Skeletal muscle satellite cell (primary cell): ENCODE data around the gene HTD2.

Source experiments
- H3K27me3 ChIP-seq: 2 replicates; pipeline ENCODE4 v1.7.0; 2013; ENCODE audit warnings: low read length; ENCODE audit not compliant: control insufficient read depth, insufficient read depth
- H3K36me3 ChIP-seq: 2 replicates; pipeline ENCODE4 v1.7.0; 2013; ENCODE audit warnings: mild to moderate bottlenecking, control low read depth, low read length; ENCODE audit not compliant: insufficient read depth
- H3K4me1 ChIP-seq: 2 replicates; pipeline ENCODE4 v1.7.0; 2013; ENCODE audit warnings: low read length; ENCODE audit not compliant: control insufficient read depth, insufficient read depth
- H3K4me2 ChIP-seq: 2 replicates; pipeline ENCODE4 v1.7.0; 2013; ENCODE audit warnings: mild to moderate bottlenecking, low read length
- H3K4me3 ChIP-seq: 2 replicates; pipeline ENCODE4 v1.7.0; 2013; ENCODE audit warnings: low read length
- H3K9ac ChIP-seq: 2 replicates; pipeline ENCODE4 v1.7.0; 2013; ENCODE audit warnings: mild to moderate bottlenecking, low read depth, low read length, moderate library complexity
- H3K9me3 ChIP-seq: replicated peaks from 2 replicates; pipeline ENCODE4 v1.7.0; 2013; ENCODE audit warnings: mild to moderate bottlenecking, control low read depth, low read length

HTD2 gene

DNA sequence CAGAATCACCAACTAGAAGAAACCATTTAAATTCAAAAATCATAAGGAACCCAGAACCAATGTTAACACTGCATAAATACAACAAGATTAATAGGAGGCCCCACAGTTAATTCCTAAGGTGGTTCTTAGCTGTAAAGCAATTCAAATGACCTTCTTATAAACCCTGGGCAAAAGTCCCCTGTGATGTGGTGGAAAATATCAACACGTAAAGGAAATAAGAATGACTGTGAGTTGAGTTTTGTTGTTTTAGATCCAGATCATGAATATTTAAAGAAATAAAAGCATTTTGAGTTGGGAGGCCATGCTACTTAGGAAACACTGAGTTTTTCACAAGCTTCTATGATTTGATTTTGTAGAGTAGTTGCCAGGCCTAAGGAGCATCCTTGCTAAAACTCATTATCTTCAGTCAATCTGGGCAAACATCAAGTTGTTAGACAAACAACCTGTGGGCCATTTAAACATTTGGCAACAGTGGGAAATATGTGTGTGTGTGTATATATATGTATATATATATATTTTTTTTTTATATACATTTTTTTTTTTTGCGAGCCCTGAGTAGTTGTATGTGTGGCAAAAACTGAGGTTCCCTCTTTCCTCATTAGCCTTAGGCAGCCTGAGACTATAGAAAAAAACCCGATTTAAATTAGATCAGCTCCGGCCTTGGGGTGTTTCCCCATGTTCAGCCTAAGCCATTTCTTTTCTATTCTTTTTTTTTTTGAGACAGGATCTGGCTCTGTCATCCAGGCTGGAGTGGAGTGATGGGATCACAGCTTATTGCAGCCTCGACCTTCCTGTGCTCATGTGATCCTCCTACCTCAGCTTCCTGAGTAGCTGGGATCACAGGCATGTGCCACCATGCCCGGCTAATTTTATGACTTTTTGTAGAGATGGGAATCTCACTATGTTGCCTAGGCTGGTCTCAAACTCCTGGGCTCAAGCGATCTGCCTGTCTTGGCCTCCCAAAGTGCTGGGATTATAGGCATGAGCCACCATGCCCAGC lies 18.4 kb downstream of the HTD2 start:
- Histone ChIP-seq H3K36me3 (peaks cover 6% of the 10 kb centered on the region), H3K27me3 (no peaks in the 10 kb centered on the region), H3K4me2 (no peak overlapping the region), H3K9me3 (no peaks in the 10 kb centered on the region), H3K9ac (no peak overlapping the region), H3K4me3 (no peak overlapping the region), H3K4me1 (peaks cover 13% of the 10 kb centered on the region)

DNA sequence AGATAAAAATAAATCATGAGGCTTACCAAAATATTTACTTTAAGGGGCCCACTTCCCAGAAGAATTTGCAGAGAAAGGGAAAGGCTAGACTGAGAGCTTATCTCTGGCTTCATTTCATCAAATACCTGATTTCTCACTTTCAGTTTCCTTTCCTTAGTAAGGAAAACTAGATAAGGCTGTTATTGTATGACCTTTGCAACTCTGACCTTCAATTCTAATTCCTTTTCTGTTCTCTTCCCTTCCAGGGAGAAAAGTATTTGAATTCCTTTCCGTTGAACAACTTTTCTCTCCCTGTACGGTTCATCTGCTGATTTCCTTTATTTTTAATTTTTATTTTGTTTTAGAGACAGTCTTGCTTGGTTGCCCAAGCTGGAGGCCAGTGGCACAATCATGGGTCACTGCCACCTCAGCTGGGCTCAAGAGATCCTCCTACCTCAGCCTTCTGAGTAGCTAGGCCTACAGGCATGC lies 19.2 kb downstream of the HTD2 start:
- Histone ChIP-seq H3K9me3 (no peaks in the 10 kb centered on the region), H3K9ac (no peak overlapping the region), H3K27me3 (no peaks in the 10 kb centered on the region), H3K4me1 (peaks cover 13% of the 10 kb centered on the region), H3K36me3 (peaks cover 4% of the 10 kb centered on the region), H3K4me3 (no peak overlapping the region), H3K4me2 (no peak overlapping the region)

DNA sequence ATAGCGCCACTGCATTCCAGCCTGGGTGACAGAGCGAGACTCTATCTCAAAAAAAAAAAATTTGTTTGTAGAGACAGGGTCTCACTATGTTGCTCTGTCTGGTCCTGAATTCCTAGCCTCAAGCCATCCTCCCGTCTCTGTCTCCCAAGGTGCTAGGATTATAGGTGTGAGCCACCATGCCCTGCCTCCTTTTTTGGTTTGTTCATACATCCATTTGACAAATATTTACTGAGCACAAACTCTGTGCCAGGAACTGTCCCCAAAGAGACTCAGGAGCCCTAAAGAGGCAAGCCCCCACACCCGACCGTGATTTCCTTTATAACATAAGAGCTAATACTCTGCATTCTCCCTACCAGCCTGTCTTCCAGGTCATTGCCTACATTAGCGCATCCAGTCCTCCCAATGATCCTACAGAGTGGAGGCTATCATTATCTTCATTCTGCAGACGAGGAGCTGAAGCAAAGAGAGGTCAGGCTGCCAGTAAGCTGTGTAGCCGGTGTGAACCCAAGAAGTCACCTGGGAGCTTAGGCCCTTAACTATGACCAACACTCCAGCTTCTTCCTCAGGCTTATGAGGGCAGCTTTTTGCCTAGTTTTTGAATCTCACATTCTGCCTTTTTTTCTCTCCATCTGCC lies 20.1 kb downstream of the HTD2 start:
- Histone ChIP-seq H3K4me1 (peaks cover 13% of the 10 kb centered on the region), H3K9me3 (no peaks in the 10 kb centered on the region), H3K4me2 (no peak overlapping the region), H3K36me3 (peaks cover 2% of the 10 kb centered on the region), H3K27me3 (no peaks in the 10 kb centered on the region), H3K4me3 (no peak overlapping the region), H3K9ac (no peak overlapping the region)

DNA sequence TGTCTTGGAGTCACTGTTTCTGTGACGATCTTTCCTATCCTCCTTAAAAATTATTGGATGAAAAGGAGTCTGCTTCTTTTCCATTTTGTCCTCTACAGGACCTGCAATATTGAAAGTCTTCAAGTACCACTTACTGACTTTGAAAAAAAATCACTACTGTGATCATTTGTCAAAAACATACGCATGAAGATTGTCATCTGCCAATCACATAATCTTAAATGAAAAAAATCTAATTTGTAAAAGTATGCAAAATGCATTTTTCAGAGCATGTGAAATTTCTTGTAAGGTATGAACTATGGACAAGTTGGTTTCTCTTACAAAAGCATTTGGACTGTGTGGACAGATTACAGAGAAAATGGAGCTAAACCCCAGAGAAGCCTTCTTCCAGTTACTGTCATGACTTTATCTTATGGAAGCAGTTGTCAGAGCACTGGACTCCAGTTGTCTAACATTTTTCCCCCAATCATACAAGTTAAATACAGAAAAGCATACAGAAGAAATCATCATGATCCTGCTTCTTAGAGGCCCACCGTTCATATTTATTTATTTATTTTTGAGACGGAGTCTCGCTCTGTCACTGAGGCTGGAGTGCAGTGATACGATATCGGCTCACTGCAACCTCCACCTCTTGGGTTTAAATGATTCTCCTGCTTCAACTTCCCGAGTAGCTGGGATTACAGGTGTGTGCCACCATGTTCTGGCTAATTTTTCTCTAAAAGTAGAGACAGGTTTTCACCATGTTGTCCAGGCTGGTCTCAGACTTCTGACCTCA lies 23.0 kb downstream of the HTD2 start:
- Histone ChIP-seq H3K9ac (no peak overlapping the region), H3K9me3 (no peaks in the 10 kb centered on the region), H3K36me3 (no peaks in the 10 kb centered on the region), H3K27me3 (no peaks in the 10 kb centered on the region), H3K4me3 (no peak overlapping the region), H3K4me2 (no peak overlapping the region), H3K4me1 (peaks cover 20% of the 10 kb centered on the region)

DNA sequence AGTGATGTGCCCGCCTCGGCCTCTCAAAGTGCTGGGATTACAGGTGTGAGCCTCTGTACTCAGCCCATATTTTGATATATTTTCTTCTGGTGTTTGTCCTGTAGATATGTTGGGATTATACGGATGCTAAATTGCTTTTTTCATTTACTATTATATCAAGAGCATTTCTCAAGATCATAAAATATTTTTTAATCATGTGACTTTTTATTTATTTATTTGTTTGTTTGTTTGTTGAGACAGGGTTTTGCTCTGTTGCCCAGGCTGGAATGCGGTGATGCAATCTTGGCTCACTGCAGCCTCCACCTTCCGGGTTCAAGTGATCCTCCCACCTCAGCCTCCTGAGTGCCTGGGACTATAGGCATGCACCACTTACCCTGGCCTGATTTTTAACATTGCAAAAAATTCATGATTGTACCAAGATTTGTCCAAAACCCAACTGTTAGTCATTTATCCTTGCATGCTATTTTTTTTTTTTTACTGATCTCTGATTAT lies 23.6 kb downstream of the HTD2 start:
- Histone ChIP-seq H3K4me3 (no peak overlapping the region), H3K9ac (no peak overlapping the region), H3K4me1 (peaks cover 25% of the 10 kb centered on the region), H3K9me3 (no peaks in the 10 kb centered on the region), H3K27me3 (no peaks in the 10 kb centered on the region), H3K36me3 (no peaks in the 10 kb centered on the region), H3K4me2 (no peak overlapping the region)

DNA sequence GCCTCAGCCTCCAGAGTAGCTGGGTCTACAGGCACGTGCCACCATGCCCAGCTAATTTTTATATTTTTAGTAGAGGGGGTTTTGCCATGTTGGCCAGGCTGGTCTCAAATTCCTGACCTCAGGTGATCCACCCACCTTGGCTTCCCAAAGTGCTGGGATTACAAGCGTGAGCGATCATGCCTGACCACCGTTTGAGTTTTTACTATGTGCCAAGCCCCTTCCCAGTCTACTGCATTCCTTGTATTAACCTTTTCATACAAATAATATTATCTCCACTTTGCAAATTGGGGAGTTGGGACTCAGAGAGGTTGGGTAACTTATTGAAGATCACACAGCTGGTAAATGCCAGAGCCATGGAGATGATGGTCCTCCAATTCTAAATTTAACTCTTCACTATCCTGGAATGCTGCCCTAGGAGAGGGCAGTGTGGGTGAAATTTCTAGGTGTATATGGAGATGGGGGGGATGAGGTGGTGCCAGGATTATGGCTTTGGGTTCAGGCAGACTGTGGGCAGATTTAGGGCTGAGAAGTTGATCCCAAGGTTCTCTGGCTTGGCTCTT lies 25.4 kb downstream of the HTD2 start:
- H3K36me3 ChIP-seq = no peaks in the 10 kb centered on the region
- peaks cover 30% of the 10 kb centered on the region for H3K4me1 ChIP-seq
- H3K27me3 ChIP-seq = no peaks in the 10 kb centered on the region
- H3K9me3 ChIP-seq = no peaks in the 10 kb centered on the region
- no peak overlapping the region for H3K4me3 ChIP-seq
- no peak overlapping the region for H3K4me2 ChIP-seq
- no peak overlapping the region for H3K9ac ChIP-seq

DNA sequence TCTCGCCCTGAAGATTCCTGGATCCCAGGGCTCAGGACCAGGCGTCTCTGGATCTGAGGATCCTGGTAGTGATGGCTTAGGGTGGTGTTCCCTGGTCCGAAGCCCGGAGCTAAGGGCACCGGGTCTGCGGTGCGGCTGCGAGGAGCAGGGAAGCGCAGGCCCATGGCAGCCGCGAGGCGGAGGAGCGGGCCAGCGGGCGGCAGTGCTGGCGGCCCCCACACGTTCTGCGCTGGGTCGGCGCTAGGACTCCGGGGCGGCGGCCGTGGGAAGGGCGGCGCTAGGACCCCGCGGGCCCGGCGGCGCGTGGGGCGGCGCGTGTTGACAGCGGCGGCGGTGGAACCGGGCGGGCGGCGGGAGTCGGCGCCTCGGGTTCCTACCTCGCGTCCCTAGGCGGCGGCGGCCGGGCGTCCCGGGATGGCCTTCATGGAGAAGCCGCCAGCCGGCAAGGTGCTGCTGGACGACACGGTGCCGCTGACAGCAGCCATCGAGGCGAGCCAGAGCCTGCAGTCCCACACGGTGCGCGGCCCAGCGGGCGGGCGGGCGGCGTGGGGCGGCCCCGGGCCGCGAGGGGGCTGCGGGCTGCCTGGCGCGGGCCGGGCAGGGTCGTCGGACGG lies 26.4 kb downstream of the HTD2 start, which contains the start of gene PXK:
PXK (plus strand) TSS at position 318 of the 614 bp plus-strand sequence; CDS start at position 415, 97 bp downstream.
- Histone ChIP-seq H3K4me1 (peaks cover 34% of the 10 kb centered on the region), H3K27me3 (no peaks in the 10 kb centered on the region), H3K9me3 (no peaks in the 10 kb centered on the region), H3K36me3 (no peaks in the 10 kb centered on the region), H3K4me3 (peak within 1 kb of the TSS; percentile 93), H3K9ac (peak within 1 kb of the TSS; percentile 88), H3K4me2 (peak within 1 kb of the TSS; percentile 98)

DNA sequence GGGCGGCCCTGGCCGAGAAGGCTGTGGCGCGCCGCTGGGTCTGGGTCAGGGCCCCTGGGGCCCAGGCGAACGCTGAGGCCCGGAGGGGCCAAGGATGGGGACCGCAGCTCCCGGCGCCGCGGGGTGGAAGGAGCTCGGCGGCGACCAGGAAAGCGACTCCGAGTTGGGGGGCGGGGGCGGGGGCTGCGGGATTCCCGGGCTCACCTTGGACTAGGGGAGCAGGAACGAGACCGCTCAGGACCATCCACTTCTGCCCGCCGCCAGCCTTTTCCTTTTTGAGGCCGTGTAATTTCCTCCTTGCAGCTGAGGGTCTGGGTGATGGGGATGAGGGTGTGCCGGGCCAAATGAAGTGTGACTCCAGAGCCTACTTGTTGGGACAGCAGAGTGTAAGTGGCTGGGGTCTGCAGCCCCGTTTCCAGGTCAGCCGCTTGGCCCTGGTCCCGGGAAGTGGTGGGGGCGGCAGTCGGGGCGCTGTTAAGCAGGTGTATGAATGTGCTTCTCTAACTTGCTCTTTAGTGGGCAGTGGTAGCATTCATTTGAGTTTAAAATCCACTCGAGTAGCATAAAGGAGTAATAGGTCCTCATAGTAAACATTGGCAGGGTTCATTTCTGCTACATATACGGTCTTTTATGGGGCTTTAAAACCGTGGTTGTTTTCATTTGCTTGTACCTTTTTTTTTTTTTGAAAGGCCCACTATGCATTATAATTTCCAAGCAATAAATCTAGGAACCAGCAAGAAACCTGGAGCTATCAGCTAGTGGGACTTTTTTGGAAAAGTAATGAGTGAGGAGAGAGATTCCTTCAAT lies 27.1 kb downstream of the HTD2 start:
- Histone ChIP-seq H3K9ac (peak overlapping the region; percentile 88), H3K27me3 (no peaks in the 10 kb centered on the region), H3K9me3 (no peaks in the 10 kb centered on the region), H3K36me3 (no peaks in the 10 kb centered on the region), H3K4me3 (peak overlapping the region; percentile 93), H3K4me1 (peaks cover 34% of the 10 kb centered on the region), H3K4me2 (peak overlapping the region; percentile 98)

DNA sequence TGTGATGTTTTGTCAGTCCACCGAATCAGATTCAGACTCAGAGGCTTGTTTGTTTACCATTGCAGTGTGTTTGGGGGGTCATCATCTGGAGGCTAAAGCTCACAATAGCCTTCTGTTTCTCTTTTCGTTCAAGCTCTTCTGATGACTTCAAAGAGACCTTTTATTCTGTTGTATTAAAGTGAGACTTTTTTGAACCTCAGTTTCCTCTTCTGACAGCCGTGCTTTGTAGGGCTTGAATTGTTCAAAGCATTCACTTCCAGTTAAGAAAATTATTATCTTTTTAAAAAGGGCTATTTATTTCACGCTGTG lies 27.6 kb downstream of the HTD2 start:
- no peaks in the 10 kb centered on the region for H3K36me3 ChIP-seq
- peak overlapping the region; percentile 93 for H3K4me3 ChIP-seq
- peak overlapping the region; percentile 88 for H3K9ac ChIP-seq
- H3K4me2 ChIP-seq = peak overlapping the region; percentile 98
- no peaks in the 10 kb centered on the region for H3K9me3 ChIP-seq
- H3K27me3 ChIP-seq = no peaks in the 10 kb centered on the region
- H3K4me1 ChIP-seq = peaks cover 34% of the 10 kb centered on the region

DNA sequence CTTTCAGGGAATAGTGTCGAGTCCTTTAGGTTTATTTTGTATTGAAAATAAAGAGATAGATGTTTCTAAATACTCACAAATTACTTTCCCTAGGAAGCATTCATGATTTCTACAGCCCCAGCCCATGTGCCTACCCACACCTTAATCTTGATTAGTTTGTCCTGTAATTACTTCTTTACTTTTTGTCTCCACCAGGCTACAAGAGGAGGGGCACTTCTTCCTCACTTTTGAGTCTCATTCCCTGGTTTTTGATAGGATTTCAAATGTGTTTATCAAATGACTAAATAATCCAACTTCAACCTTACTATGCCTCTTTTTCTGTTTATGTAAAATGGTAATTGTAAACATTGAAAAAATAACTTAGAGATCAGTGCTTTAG lies 28.2 kb downstream of the HTD2 start:
- peak overlapping the region; percentile 98 for H3K4me2 ChIP-seq
- peak overlapping the region; percentile 93 for H3K4me3 ChIP-seq
- peaks cover 34% of the 10 kb centered on the region for H3K4me1 ChIP-seq
- H3K27me3 ChIP-seq = no peaks in the 10 kb centered on the region
- H3K9ac ChIP-seq = peak overlapping the region; percentile 88
- H3K9me3 ChIP-seq = no peaks in the 10 kb centered on the region
- no peaks in the 10 kb centered on the region for H3K36me3 ChIP-seq
